Chondrocyte (in vitro differentiated cells): ENCODE measurements around the gene CEP170B. TPM values are rescaled to one million over a fixed set of nuclear protein-coding genes. Genes with fewer than 3 reads are reported as not detected.
A peak's percentile ranks its signal among the peaks of the same experiment; 100 is the strongest.

Source experiments
- DNase-seq: peaks from one replicate; pipeline ENCODE4 v3.0.0; 2021; ENCODE audit warnings: mixed read lengths, low spot score
- H3K27ac Mint-ChIP-seq: one replicate; pipeline ENCODE4 v1.8.0; 2021; ENCODE audit warnings: mild to moderate bottlenecking, moderate library complexity, mixed read lengths; ENCODE audit not compliant: unreplicated experiment
- H3K27me3 Mint-ChIP-seq: 2 replicates; pipeline ENCODE4 v1.8.0; 2021; ENCODE audit warnings: low read depth, mixed read lengths
- H3K36me3 Mint-ChIP-seq: 2 replicates; pipeline ENCODE4 v1.8.0; 2021; ENCODE audit warnings: low read depth, mixed read lengths
- H3K4me1 Mint-ChIP-seq: 2 replicates; pipeline ENCODE4 v1.8.0; 2021; ENCODE audit warnings: low read depth, mild to moderate bottlenecking, mixed read lengths
- H3K4me3 Mint-ChIP-seq: one replicate; pipeline ENCODE4 v1.8.0; 2021; ENCODE audit warnings: mild to moderate bottlenecking, moderate library complexity, mixed read lengths; ENCODE audit not compliant: unreplicated experiment
- H3K9me3 Mint-ChIP-seq: 2 replicates; pipeline ENCODE4 v1.8.0; 2021; ENCODE audit warnings: low read depth, mixed read lengths
- CTCF ChIP-seq: fragments of 200-600 bp; sonication (generic); IDR thresholded peaks from 2 replicates; pipeline ENCODE4 v1.5.0; 2021; ENCODE audit warnings: antibody characterized with exemption, mild to moderate bottlenecking, moderate library complexity
- total RNA-seq: library from RNA; stranded (reverse); gene quantifications from 3 replicates; pipeline ENCODE4 v1.2.1, GENCODE V29; 2021

Gene CEP170B
- total RNA-seq, 1 donor from 2014 or later, result 39.2 TPM

DNA sequence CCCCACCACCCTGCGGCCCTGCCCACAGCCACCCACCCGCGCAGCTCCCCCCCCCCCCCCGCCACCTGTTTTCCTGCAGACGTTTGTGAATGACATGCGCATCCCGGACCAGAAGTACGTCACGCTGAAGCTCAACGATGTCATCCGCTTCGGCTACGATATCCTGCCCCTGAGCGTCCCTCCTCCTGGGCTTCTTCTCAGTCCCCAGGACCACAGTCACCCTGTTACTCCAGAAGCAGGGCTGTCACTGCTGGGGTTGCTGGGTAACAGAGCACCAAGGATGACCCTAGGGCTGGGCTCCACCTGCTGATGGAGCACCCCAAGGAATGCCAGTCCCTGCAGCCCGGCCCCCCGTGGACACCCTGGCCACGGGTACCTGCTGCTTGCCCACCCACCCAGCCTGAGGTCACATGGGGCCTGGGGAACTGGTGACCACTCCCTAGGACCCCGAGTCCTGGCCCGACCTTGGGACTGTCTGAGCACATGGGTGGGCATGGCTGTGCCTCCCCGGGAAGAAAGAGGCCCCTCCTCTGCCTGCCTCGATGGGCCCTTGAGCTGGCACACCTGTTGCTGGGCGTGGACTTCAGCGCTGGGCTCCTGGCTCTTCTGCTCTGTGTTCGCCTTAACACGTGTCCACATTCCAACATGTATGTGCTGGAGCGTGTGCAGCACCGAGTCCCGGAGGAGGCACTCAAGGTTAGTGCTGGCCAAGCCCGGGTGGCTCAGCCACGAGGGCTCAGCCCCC is 12.9 kb downstream of the CEP170B start:
- H3K27ac Mint-ChIP-seq, result no peak overlapping the region
- no peak overlapping the region for H3K4me3 Mint-ChIP-seq
- no peaks in the 10 kb centered on the region for H3K27me3 Mint-ChIP-seq
- no peak for TF ChIP-seq CTCF
- DNase-seq, result no peak
- no peaks in the 10 kb centered on the region for H3K4me1 Mint-ChIP-seq
- H3K9me3 Mint-ChIP-seq, result no peaks in the 10 kb centered on the region
- peaks cover 9% of the 10 kb centered on the region for H3K36me3 Mint-ChIP-seq

GRCh38 chr14:104878582-104878981 is 13.5 kb downstream of the CEP170B start:
- peaks cover 9% of the 10 kb centered on the region for H3K36me3 Mint-ChIP-seq
- H3K9me3 Mint-ChIP-seq, result no peaks in the 10 kb centered on the region
- TF ChIP-seq CTCF, result no peak
- H3K4me3 Mint-ChIP-seq, result no peak overlapping the region
- DNase-seq, result no peak
- no peak overlapping the region for H3K27ac Mint-ChIP-seq
- H3K4me1 Mint-ChIP-seq, result no peaks in the 10 kb centered on the region
- H3K27me3 Mint-ChIP-seq, result no peaks in the 10 kb centered on the region

DNA sequence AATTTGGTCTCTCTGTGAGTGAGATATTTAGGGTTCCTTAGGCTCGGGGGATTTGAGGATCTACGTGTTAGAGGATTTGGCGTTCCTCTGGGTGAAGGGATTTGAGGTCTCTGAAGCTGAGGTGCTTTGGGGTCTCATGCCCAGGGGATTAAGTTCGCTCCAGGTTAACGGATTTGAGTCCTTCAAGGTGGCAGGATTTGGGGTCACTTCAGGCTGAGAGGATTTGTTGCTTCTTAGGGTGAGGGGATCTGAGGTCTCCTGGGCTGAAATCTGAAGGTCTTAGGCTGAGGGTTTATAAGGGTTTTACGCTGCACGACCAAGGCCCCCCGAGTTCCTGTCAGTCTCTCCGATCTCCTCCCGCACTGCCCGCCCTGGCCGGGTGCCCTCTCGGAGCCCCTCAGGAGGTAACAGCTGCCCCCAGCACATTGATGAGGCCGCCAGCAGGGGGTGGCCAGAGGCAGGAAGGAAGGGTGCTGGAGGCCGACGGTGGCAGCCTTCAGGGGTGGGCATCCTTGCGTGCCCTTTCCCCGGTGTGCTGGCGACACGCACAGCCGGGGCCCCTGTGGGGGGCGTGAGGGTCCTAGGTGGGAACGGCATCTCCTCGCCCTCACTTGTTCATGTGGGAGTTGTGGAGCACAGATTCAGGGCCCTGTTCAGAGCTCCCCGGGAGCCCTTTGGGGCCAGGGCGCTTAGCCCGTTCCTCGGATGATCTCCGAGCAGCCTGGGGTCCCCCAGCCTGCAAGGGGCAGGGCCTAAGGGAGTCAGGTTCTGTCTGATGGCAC is 14.3 kb downstream of the CEP170B start:
- Mint-ChIP-seq H3K27me3 (no peaks in the 10 kb centered on the region), H3K4me3 (no peak overlapping the region), H3K27ac (no peak overlapping the region), H3K4me1 (no peaks in the 10 kb centered on the region), H3K36me3 (peaks cover 9% of the 10 kb centered on the region), H3K9me3 (no peaks in the 10 kb centered on the region)
- no peak for DNase-seq
- no peak for TF ChIP-seq CTCF

DNA sequence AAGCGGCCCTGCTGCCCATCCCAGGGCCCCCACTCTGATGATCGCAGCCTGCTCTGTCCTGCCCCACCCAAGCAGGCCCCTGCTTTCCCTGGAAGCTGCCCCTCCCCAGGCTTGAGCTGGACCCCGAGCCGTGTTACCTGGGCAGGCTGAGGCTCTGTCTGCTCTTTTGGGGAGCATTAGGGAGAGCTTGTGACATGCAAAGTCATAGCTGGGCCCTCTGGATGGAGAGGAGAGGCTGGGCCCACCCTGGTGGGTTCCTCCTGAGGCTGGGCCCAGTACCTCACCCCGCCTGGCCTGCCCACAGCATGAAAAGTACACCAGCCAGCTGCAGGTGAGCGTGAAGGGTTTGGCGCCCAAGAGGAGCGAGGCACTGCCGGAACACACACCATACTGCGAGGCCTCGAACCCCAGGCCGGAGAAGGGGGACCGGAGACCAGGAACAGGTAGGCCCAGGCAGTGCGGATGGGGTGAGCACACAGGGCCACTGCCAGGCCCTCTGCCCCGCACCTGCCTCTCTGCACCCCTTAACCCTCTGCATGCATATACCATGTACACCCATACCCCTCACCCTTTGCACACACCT is 15.0 kb downstream of the CEP170B start:
- H3K27me3 Mint-ChIP-seq, result no peaks in the 10 kb centered on the region
- H3K4me3 Mint-ChIP-seq, result no peak overlapping the region
- no peak overlapping the region for H3K27ac Mint-ChIP-seq
- no peak for TF ChIP-seq CTCF
- no peak for DNase-seq
- H3K4me1 Mint-ChIP-seq, result no peaks in the 10 kb centered on the region
- peaks cover 9% of the 10 kb centered on the region for H3K36me3 Mint-ChIP-seq
- H3K9me3 Mint-ChIP-seq, result no peaks in the 10 kb centered on the region

GRCh38 chr14:104880584-104881210 is 15.6 kb downstream of the CEP170B start:
- H3K4me1 Mint-ChIP-seq, result no peaks in the 10 kb centered on the region
- H3K27ac Mint-ChIP-seq, result peak overlapping the region; percentile 66
- H3K4me3 Mint-ChIP-seq, result no peak overlapping the region
- DNase-seq, result no peak
- no peak for TF ChIP-seq CTCF
- no peaks in the 10 kb centered on the region for H3K9me3 Mint-ChIP-seq
- peaks cover 11% of the 10 kb centered on the region for H3K36me3 Mint-ChIP-seq
- no peaks in the 10 kb centered on the region for H3K27me3 Mint-ChIP-seq
